Renal pelvis (tissue), 12 donors: ENCODE data around the gene FGF9. TPM values are rescaled to one million over a fixed set of nuclear protein-coding genes. Genes with fewer than 3 reads are reported as not detected.

Experiments used
- DNase-seq: peaks from one replicate; pipeline ENCODE4 v3.0.0-alpha.2; 2013
- long read RNA-seq, 16 experiments: transcript quantifications; one replicate each; lab custom pipeline, GENCODE V29; 2026
- polyA plus RNA-seq, 3 donors: library from polyadenylated mRNA; unstranded; fragments of 120-200 nt; gene quantifications; one replicate each; pipeline ENCODE4 v1.2.1, GENCODE V29; 2013; ENCODE audit not compliant: insufficient read length in 3 of 3

FGF9 gene
- 10 to 100 TPM; 15.2 to 29.5 (median 20.7) TPM for polyA plus RNA-seq
- long read RNA-seq, donor 1, full-length matches to known transcripts: 7 of 7 reads
- long read RNA-seq, donor 1, partial matches to known transcripts: 0 of 7 reads
- long read RNA-seq, donor 1, other reads (novel, unspliced or antisense): 0 of 7 reads
- long read RNA-seq, donor 2, full-length matches to known transcripts: 7 of 7 reads
- long read RNA-seq, donor 2, partial matches to known transcripts: 0 of 7 reads
- long read RNA-seq, donor 2, other reads (novel, unspliced or antisense): 0 of 7 reads
- long read RNA-seq, donor 3, full-length matches to known transcripts: 4 of 4 reads
- long read RNA-seq, donor 3, partial matches to known transcripts: 0 of 4 reads
- long read RNA-seq, donor 3, other reads (novel, unspliced or antisense): 0 of 4 reads
- long read RNA-seq, donor 4, full-length matches to known transcripts: 7 of 7 reads
- long read RNA-seq, donor 4, partial matches to known transcripts: 0 of 7 reads
- long read RNA-seq, donor 4, other reads (novel, unspliced or antisense): 0 of 7 reads
- long read RNA-seq, donor 5, full-length matches to known transcripts: 2 of 2 reads
- long read RNA-seq, donor 5, partial matches to known transcripts: 0 of 2 reads
- long read RNA-seq, donor 5, other reads (novel, unspliced or antisense): 0 of 2 reads
- long read RNA-seq, donor 6, full-length matches to known transcripts: 7 of 7 reads
- long read RNA-seq, donor 6, partial matches to known transcripts: 0 of 7 reads
- long read RNA-seq, donor 6, other reads (novel, unspliced or antisense): 0 of 7 reads
- long read RNA-seq, donor 7, full-length matches to known transcripts: 6 of 6 reads
- long read RNA-seq, donor 7, partial matches to known transcripts: 0 of 6 reads
- long read RNA-seq, donor 7, other reads (novel, unspliced or antisense): 0 of 6 reads
- long read RNA-seq, donor 8, full-length matches to known transcripts: 1 of 1 reads
- long read RNA-seq, donor 8, partial matches to known transcripts: 0 of 1 reads
- long read RNA-seq, donor 8, other reads (novel, unspliced or antisense): 0 of 1 reads
- long read RNA-seq, donor 9, full-length matches to known transcripts: 7 of 7 reads
- long read RNA-seq, donor 9, partial matches to known transcripts: 0 of 7 reads
- long read RNA-seq, donor 9, other reads (novel, unspliced or antisense): 0 of 7 reads
- long read RNA-seq, donor 10, full-length matches to known transcripts: 5 of 5 reads
- long read RNA-seq, donor 10, partial matches to known transcripts: 0 of 5 reads
- long read RNA-seq, donor 10, other reads (novel, unspliced or antisense): 0 of 5 reads
- long read RNA-seq, donor 11, full-length matches to known transcripts: 5 of 5 reads
- long read RNA-seq, donor 11, partial matches to known transcripts: 0 of 5 reads
- long read RNA-seq, donor 11, other reads (novel, unspliced or antisense): 0 of 5 reads
- long read RNA-seq, donor 12, full-length matches to known transcripts: 7 of 19 reads
- long read RNA-seq, donor 12, partial matches to known transcripts: 12 of 19 reads
- long read RNA-seq, donor 12, other reads (novel, unspliced or antisense): 0 of 19 reads
- long read RNA-seq, donor 13, full-length matches to known transcripts: 3 of 3 reads
- long read RNA-seq, donor 13, partial matches to known transcripts: 0 of 3 reads
- long read RNA-seq, donor 13, other reads (novel, unspliced or antisense): 0 of 3 reads
- long read RNA-seq, donor 14: 0 reads
- long read RNA-seq, donor 15, full-length matches to known transcripts: 2 of 2 reads
- long read RNA-seq, donor 15, partial matches to known transcripts: 0 of 2 reads
- long read RNA-seq, donor 15, other reads (novel, unspliced or antisense): 0 of 2 reads
- long read RNA-seq, donor 16, full-length matches to known transcripts: 1 of 1 reads
- long read RNA-seq, donor 16, partial matches to known transcripts: 0 of 1 reads
- long read RNA-seq, donor 16, other reads (novel, unspliced or antisense): 0 of 1 reads

GRCh38 chr13:21670883-21671619, at the start of gene FGF9:
FGF9 (plus strand) TSS chr13:21671073; CDS start chr13:21671913, 840 bp downstream.
- peak; percentile 79 for DNase-seq

DNA sequence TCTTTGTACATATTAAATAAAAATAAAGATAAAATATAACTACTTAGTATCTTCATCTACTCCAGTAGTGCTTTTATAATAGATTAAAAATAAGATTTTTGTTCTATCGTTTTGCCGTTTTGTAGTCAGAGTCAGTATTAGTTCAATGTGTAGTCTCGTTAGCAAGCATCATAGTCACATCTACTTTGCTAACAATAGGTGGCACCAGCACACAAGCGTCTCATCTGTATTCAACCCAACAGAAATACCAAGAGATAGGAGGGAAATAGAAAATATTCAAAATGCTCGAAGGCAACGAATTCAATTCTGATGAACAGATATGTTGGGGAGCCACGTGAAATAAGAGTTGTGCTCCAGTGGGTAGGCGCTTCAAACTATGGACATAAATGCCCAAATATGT, 45.5 kb upstream of the FGF9 start:
- no peak for DNase-seq

GRCh38 chr13:21632196-21632595, 38.7 kb upstream of the FGF9 start:
- DNase-seq: no peak

DNA sequence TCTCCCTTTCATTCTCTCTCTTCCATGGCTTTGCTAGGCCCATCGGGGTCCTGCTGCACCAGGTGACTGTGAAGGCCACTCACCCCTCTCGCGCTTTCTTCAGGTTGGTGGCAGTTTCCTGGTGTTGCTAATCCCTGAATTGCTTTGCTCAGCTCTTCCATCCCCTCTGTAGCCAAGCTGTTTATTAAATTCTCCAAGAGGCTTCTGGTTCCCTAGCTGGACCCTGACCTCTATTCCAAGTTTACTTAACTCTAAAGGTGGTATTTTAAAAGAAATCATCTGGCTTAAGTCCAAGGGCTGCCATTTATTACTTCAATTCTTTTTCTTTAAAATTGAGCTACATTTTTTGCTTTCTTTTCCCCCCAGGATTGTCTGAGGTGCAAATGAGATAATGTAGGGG, 34.2 kb upstream of the FGF9 start:
- no peak for DNase-seq

- no peak for DNase-seq
Measured at GRCh38 chr13:21637296-21637695, 33.6 kb upstream of the FGF9 start.

DNA sequence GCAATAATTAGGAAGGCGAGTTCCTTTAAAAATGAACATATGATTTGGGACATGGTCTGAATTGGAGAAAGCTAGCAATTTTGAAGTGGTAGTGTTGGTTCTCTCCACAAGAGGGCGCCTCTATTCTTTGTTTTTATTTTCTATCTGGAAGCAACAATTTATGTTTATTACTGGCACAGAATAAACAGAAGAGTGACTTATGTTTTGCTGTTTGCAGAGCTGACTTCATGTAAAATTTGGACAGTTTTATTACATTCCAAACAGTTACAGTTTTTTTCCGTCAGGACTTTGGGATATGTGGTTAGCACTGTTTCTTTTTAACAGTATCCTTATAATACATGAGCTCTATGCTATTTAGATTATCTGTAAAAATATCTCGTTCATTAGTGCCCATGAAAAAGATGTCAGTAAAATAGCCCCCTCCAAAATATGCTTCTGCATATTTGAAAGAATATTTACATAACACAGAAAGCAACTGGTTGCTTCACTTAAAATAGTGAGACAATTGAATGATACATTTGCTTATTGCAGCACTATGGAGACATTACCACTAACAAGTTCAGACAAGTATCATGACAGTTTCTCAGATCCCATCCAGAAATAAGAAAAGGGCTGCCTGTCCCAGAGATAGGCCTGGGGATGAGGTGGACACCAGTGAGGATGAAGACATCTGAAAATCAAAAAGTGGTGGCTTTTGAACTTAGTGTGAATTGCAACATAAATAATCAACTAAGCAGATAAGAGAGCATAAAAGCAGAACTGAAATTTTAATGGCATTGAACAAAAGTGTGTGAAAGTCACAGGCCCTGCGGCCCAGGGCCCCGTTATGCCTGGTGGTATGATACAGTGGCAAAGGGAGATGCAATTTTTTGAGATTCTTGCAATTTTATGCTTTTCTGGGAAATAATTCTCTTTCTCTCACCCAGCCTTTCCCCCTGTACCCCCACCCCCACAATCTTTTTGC, 32.3 kb upstream of the FGF9 start:
- peak; percentile 46 for DNase-seq

DNA sequence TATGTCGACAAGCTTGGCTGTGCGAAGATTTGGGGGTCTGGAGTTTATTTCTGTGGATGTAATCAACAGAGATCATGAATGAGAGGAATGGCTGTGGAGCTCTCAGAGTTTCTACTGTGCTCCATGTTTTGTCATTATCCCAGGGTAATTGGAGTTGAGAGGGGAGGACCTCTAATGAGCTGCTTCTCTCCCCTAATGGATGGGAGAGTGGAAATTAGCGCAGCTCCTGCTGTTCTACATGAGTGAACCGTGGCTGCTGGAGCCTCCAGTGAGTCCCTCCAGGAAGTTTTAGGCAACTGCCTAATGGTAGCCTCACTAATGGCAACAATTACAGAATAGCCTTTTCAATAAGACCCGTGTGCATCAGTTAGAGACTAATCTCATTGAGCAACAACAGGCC, 31.3 kb upstream of the FGF9 start:
- no peak for DNase-seq

- no peak for DNase-seq
Measured at GRCh38 chr13:21641629-21642028, 29.2 kb upstream of the FGF9 start.

- DNase-seq: no peak
Measured at GRCh38 chr13:21657538-21657937, 13.3 kb upstream of the FGF9 start.

DNA sequence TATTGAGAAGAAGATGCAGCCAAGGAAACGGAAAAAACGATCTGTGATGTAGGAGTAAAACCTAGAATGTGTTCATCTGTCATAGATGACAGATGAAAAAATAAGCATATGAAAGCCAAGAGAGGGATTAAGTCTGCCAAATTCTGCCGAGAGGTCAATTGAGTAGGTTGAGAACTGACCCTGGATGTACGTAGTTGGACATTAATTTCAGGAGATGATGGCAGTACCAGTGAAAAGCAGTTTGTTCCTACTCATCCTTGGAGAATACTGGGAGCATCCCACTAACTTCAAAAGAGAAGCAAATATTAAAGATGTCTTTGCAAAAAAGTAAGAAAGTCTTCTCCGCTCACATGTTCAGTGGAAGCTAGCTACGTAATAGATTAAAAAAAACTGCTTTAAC, 11.8 kb upstream of the FGF9 start:
- DNase-seq: no peak

DNA sequence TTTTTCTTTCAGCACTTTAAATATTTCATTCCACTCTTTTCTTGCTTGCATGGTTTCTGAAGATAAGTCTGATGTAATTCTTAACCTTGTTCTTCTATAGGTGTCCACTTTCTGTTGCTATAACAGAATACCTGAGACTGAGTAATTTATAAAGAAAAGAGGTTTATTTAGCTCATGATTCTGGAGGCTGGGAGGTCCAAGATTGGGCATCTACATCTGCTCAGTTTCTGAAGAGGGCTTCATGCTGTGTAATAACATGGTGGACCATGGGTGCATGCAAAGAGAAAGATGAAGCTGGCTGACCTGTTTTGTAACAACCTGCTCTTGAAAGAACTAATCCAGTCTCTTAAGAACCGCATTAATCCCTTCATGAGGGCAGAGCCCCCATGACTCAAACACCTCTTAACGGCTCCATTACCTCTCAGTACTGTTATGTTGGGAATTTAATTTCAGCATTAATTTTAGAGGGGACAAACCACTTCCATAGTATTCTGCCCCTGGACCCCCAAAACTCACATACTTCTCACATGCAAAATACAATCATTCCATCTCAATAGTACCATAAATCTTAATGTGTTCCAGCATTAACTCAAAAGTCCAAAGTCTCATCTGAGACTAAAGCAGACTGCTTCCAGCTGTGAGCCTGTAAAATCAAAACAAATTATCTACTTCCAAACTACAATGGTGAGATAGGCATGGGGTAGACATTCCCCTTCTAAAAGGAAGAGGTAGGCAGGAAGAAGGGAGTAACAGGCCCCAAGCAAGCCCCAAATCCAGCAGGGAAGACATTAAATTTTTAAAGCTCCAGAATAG, 9.6 kb upstream of the FGF9 start:
- DNase-seq: no peak

- DNase-seq: no peak
Measured at GRCh38 chr13:21663197-21663596, 7.7 kb upstream of the FGF9 start.

GRCh38 chr13:21668732-21669275, 2.1 kb upstream of the FGF9 start:
- peak; percentile 29 for DNase-seq

- peak; percentile 54 for DNase-seq
Measured at GRCh38 chr13:21670006-21670882, 629 bp upstream of the FGF9 start.

- DNase-seq: no peak
Measured at GRCh38 chr13:21671620-21672286, 880 bp downstream of the FGF9 start.

GRCh38 chr13:21672287-21672680, 1.4 kb downstream of the FGF9 start:
- no peak for DNase-seq
